Activated CD4-positive, alpha-beta T cell treated with anti-CD3 and anti-CD28 coated beads for 24 hours (primary cell): Measurements from ENCODE around the gene SLC66A2.
A peak's percentile ranks its signal among the peaks of the same experiment; 100 is the strongest.
"Not testable (repeated sequence)": the region's sequence is repeated elsewhere in the genome, so short reads cannot be mapped to it uniquely, and the experiment has no call there.

Experiments
- DNase-seq, 2 donors: peaks; one replicate each; pipeline ENCODE4 v3.0.0-alpha.2; 2020; ENCODE audit warnings: low read depth in 2 of 2

Gene SLC66A2

DNA sequence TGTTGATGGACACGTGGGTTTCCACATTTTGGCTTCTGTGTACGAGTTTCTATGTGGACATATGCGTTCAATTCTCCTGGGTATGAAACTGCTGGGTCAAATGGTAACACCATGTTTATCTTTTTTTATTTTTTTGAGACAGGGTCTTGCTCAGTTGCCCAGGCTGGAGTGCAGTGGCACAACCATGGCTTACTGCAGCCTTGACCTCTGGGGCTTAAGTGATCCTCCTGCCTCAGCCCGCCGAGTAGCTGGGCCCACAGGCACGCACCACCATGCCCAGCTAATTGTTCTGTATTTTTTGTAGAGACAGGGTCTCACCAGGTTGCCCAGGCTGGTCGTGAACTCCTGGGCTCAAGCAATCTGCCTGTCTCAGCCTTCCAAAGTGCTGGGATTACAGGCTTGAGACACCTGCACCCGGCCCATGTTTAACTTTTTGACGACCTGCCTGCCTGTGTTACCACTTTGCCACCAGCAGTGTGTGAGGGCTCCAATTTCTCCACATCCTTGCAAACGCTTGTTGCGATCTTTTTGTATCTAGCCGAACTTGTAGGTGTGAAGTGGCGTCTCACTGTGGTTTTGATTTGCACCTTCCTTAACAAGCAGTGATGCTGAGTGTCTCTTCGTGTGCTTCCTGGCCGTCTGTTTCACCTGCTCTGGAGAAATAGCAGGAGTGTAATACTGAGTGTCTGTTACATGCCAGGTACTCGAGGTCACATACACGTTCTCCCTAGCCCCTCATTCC lies 19.9 kb upstream of the SLC66A2 start:
- no peak for DNase-seq

DNA sequence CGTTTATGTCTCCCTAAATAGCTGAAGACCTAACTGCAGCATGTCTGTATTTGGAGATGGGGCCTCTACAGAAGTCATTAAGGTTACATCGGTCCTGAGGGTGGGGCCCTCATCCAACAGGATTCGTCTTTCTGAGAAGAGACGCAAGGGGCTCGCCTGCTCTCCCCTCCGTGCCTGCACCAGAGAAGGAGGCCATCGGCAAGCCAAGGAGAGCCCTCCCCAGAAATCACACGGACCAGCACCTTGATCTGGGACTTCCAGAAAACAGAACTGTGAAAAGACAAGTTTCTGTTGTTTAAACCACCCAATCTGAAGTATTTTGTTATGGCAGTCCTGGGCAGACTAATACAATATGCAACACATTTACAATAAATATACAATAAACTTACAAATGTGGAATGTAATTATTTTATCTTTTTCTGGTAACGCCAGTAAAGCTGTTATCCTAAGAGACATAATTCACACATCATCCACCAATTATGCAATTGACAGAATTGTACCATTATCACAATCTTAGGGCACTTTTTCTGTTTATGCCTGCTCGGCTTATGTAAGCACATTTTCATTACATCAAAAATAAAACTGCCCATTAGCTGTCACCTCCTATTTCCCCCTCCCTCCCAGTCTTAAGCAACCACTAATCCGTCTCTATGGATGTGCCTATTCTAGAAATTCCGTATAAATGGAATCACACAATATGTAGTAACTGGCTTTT lies 19.1 kb upstream of the SLC66A2 start:
- DNase-seq: no peak

DNA sequence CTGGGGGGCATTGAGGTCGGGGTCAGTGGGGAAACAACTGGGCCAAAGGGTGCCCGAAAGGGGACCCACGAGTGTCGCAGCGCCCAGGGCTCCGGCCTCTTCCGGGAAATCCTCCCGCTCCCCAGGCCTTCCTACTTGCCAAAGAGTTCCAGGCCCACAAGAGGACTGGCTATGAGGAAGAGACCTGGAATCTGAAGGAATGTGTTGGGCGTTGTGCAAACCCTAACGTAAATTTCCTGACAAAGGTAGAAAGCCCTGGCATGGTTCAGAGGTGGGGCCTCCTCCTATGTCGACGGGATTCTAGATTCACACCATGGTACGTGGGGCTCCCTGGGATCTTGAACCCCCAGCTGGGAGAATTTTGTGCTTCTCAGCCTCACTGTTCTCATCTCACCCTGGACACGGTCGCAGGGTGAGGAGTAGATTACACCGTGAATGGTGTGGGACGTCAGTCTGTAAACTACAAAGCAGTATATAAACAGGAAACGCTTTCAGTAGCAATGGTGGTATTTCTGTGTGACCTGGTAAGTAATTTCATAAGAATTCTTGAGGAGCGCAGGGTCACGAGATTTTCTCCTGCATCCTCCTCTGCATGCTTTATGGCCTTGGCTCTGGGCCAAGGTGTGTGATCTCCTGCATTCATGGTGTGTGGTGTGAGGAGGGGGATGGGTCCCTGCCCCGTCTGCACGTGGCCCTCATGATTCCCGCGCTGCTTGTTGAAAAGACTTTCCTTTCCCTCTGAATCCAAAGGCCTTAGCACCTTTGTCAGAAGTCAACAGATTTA lies 13.9 kb upstream of the SLC66A2 start:
- no peak for DNase-seq

DNA sequence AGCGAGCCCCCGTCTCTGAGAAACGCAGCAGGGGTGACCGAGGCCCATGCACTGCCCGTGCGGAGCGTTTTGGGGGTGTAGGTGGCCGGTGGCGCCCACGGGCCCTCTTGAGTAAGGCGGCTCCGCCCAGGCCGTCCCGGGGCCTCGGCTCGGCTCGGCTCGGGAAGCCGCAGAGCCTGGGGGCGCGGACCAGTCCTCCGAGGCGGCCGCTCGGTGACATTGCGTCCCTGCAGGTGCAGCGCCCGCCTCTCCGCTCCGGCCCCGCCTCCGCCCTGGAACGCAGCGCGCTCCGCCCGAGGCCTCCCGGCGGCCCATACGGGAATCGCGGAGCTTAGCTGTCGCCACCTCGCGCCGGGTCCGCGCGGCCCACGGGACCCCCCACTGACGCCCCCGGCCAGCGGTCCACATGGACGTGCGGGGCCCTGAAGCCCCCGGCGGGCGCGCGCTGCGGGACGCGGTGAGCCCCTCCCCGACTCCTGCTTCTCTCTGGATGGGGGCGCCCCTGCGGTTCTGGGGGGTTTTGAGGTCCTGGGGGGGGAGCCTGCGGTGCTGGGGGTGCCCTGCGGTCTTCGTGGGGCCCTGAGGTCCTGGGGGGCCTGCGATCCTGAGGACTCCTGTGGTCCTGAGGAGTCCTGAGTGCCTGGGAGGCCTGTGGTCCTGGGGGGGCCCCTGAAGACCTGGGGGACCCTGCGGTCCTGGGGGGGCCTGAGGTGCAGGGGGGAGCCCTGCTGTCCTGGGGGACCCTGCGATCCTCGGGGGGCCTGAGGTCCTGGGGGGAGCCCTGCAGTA lies 13.1 kb upstream of the SLC66A2 start, which contains the start of gene HSBP1L1:
Gene HSBP1L1 (plus strand): TSS at position 314 of the 789 bp plus-strand sequence. CDS start 93 bp downstream, at position 407.
- peak in 1 of 2 donors; percentile 55 for DNase-seq

DNA sequence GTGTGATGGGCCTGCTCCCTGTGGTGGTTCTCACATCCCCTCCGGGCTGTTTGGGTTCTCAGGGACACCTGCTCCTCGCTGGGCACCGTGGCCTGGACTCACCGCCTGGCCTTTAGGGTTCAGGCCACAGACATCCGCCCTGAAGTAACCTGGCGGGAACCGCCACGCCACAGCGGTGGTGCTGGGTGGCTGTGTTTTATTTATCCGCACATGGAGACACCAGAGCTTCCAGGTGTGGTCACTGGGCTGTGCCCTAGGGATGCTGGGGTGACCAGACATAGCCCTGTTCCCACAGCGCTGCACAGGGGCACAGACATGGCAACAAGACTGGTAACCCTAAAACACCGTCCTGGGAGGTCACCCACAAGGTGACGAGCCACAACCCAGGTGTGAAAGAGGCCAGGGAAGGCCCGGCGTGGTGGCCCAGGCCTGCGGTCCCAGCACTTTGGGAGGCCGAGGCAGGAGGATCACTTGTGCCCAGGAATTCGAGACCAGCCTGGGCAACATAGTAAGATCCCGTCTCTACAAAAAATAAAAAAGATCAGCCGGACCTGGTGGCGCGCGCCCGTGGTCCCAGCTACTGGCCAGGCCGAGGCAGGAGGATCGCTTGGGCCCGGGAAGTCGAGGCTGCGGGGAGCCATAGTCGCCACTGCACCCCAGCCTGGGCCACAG lies 12.3 kb upstream of the SLC66A2 start:
- DNase-seq: no peak

DNA sequence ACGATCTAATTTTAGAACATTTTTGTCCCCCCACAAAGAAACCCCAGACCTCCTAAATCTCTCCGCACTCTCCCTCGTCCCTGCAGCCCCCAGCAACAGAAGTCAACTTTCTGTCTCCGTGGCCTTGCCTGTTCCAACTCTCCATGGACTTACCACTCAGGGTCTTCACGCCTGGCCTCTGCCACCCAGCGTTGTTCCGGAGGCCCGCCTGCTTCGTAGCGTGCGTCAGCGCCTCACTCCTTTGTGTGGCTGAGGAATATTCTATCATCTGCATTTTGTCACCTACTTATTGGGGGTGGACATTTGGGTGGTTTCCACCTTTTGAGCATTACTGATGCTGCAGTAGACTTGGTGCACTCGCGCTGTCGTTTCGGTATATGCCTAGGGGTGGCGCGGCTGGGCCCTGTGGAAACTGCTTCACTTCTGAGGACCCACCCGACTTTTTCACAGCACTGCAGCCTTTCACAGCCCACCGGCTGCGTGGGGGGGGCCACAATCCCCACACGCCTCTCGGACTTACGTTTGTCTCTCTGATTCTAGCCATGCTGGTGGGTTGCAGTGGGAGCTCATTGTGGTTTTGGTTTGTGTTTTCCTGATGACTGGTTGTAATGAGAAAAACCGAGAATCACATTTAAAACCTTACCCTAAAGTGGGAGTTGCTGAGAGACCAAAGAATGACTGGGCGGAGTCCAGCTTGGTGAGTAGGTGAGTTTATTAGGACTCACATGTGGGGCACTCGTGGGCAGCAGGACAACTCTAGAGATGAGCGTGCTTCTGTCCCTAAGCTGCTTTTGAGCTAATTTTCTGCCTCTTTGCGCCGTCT lies 11.6 kb upstream of the SLC66A2 start:
- no peak for DNase-seq

DNA sequence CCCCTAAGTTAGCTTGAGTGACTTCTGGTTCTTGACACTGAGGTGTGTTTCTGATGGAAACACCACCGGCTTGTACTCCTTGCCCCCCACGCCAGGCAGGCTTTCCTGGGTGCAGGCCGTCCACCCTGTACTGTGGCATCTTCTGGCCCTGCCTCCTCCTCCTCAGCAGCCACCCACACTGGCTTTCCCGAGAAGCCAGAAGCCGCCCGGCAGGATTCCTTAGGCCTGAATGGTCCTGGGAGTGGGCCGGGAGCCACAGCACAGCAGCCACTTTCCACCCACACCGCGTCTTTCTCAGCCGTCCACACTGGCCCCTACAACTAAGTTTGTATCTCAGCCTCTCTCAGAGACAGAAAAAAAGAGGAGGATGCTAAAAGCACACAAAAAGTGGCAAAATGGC lies 10.9 kb upstream of the SLC66A2 start:
- DNase-seq: no peak

DNA sequence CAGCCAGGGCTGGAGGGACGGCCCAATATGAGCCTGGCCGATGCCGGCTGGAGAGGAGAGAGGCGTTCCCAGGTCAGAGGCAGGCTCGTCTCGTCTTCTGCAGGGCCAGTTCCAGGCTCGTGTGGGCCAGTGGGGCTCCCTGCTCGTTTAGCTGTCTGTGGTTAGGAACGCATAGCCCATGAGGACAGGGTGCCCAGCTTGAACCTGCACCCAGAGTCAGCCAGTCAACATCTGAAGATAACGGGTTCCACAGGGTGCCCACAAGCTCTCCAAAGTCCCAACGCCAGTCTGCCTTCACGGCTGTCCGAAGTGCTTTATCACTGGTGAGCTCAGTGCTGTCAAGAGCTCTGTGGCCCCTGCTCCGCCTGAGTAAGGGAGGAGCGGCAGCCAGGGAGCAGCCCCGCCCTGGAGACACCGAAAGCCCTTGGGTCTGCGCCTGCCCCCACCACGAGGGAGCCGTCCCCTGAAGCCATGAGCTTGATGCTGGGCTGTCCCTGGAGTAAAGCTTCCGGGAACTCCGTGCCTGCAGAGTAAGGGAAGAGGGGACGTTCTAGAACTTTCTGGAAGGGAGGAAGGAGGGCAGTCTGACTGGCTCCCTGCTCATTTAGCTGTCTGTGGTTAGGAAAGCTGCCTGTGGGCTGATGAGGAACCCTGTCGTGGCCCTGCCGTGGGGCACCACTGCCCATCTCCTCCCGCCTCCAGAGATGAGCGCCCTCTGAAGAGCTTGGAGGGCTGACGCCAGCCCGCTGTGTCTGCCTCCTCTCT lies 10.3 kb upstream of the SLC66A2 start:
- no peak for DNase-seq

DNA sequence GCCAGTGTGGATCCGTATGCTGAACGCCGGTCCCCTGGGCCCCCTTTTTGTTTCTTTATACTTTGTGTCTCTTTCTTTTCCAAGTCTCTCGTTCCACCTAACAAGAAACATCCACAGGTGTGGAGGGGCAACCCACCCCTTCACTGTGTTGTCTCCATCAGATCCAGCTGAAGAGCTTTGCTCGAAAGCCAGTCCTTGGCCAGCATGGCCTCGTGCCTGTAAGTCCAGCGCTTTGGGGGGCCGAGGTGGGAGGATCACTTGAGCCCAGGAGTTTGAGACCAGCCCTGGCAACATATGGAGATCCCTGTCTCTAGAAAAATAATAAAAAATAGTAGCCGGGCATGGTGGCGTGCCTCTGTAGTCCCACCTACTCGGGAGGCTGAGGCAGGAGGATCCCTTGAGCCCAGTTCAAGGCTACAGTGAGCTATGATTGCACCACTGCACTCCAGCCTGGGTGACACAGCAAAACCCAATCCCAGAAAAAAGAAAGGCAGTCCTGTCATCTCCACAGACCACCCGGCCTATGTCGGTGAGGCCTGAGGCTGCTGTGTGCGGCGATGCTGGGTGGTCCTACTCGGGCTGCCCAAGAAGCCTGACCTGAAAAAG lies 9.6 kb upstream of the SLC66A2 start:
- no peak for DNase-seq

DNA sequence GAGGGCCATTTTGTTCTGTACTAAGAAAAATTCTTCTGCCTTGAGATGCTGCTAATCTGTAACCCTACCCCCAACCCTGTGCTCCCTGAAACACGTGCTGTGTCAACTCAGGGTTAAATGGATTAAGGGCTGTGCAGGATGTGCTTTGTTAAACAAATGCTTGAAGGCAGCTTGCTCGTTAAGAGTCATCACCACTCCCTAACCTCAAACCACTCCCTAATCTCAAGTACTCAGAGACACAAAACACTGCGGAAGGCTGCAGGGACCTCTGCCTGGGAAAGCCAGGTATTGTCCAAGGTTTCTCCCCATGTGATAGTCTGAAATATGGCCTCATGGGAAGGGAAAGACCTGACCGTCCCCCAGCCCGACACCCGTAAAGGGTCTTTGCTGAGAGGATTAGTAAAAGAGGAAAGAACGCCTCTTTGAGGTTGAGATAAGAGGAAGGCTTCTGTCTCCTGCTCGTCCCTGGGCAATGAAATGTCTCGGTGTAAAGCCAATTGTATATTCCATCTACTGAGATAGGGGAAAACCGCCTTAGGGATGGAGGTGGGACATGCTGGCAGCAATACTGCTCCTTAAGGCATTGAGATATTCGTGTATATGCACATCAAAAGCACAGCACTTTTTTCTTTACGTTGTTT lies 8.8 kb upstream of the SLC66A2 start:
- DNase-seq: not testable (repeated sequence)

DNA sequence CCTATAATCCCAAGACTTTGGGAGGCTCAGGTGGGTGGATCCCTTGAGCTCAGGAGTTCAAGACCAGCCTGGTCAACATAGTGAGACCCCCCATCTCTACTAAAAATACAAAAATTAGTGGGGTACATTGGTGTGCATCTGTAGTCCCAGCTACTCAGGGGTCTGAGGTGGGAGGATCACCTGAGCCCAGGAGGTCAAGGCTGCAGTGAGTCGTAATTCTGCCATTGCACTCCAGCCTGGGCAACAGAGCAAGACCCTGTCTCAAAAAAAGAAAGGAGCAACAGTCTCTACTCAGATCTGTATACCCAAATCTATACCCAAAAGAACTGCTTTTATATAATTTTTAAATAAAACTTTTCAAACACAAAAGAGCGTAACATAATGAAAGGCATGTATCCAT lies 7.5 kb upstream of the SLC66A2 start:
- DNase-seq: no peak

DNA sequence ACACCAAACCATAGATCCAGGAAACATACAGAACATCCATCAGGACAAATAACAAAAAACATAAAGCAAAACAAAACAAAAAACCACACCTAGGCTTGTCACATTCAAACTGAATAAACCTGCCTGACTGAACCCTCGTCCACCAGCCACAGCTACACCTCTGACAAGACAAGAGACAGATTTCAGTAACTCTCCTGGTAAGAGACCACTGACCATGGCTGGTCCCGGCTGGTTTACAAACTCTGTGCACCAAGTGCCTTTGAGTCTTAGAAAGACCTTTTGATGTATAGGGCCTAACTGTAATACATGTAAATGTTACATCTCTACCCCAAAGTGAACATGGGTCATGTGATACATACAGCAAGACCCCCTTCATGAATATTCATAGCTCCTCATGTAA lies 4.8 kb upstream of the SLC66A2 start:
- no peak for DNase-seq

DNA sequence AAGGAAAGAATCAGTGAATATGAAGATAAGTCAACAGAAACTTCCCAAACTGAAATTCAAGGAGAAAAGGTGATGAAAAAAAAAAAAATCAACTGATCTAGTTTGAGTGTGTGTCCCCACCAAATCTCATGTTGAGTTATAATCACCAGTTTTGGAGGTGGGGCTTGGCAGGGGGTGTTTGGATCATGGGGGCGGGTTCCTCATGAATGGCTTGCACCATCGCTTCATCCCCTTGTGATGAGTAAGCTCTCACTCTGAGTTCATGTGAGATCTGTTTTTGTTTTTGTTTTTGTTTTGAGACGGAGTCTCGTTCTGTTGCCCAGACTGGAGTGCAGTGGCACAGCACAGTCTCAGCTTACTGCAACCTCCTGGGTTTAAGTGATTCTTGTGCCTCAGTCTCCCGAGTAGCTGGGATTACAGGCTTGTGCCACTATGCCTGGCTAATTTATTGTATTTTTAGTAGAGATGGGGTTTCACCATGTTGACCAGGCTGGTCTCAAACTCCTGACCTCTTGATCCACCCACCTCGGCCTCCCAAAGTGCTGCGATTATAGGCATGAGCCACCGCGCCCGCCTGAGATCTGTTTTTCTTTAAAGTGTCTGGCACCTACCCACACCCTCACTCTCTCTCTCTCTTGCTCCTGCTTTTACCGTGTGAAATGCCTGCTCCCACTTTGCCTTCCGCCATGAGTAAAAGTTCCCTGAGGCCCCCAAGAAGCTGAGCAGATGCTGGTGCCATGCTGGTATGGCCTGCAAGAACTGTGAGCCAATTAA lies 4.0 kb upstream of the SLC66A2 start:
- DNase-seq: no peak

DNA sequence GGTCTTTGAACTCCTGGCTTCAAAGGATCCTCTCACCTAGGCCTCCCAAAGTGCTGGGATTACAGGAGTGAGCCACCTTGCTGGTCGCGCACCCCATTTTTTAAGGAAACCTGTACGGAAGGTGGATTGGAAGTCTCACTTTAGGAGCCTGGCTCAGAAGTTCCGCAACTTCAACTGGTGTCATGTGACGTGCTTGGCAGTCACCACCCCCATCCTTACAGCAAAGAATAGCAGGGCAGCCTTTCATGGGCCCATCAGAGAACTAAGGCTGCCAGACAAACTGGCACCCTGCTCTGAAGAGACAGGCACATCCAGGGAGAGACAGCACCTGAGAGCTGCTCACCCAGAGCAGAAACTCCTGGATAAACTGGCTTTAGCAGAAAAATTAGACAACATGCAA lies 3.3 kb upstream of the SLC66A2 start:
- no peak for DNase-seq

DNA sequence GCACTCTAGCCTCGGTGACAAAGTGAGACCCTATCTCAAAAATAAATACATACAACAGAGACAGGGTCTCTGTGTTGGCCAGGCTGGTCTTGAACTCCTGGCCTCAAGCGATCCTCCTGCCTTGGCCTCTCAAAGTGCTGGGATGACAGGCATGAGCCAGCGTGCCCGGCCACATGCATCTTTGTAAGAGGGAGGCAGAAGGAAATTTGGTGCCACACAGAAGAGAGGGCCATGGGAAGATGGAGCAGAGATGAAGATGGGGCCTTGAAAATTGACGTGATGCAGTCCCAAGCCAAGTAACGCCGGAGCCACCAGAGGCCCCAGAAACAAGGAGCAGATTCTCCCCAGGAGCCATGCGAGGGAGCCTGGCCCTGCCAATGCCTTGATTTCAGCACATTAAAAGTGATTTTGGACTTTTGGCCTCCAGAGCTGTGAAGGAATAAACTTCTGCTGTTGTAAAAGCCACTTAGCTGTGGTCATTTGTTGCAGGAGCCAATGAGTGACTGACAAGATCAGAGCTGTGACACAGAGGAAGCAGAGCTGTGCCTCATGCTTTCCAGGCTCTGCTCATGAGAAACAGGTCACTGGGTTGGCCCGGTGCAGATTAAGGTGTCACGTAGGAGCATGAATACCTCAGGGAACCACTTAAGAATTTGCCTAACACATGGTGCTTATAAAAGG lies 2.7 kb upstream of the SLC66A2 start:
- no peak for DNase-seq

DNA sequence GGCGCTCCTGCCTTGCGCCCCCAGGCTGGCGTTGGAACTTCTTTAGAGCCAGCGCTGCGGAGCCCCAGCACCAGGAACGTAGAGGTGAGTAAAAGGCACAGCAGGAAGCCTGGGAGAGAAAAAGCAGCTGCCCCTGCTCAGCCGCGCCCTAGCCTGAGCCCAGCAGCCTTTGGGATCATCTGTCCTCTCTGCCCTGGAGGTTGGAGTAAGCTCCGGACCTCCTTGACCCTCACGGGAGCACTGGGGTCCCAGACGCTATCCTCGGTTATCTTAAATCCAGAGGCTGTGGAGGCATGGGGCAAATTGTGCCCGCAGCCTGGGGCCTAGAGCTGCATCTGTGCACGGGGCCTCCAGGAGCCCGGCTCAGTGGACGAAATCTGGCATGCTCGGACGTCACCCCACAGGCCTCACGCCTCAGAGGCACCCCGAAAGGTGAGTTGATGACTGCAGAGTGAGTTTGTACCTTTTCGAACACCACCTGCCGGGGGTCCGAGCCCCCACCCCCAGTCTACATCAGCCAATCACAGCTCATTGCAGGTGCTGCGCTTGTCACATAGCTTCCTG lies 1.6 kb upstream of the SLC66A2 start:
- no peak for DNase-seq

DNA sequence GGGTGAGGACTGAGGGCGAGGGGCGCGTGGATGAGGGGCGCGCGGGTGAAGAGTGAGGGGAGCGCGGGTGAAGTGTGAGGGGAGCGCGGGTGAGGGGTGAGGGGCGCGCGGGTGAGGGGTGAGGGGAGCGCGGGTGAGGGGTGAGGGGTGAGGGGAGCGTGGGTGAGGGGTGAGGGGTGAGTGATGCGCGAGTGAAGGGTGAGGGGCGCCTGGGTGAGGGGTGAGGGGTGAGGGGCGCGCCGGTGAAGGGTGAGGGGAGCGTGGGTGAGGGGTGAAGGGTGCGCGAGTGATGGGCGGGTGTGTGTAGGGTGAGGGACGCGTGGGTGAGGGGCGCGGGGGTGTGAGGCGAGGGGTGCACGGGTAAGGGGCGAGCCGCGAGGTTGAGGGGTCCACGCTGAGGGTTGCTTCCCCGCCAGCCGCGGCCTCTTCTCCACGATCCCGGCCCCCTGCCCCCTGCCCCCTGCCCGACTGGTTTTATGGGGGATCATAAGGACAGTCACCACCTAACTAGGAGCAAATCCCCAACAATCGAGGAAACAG lies 1.1 kb upstream of the SLC66A2 start:
- no peak for DNase-seq
